ENCODE results near the gene PATJ. TPM values are rescaled to one million over a fixed set of nuclear protein-coding genes. Genes with fewer than 3 reads are reported as not detected.
"Not testable (repeated sequence)": the region's sequence is repeated elsewhere in the genome, so short reads cannot be mapped to it uniquely, and the experiment has no call there.

PATJ gene
- polyA plus RNA-seq, 1 donor from 2014 or later: 7.8 TPM

DNA sequence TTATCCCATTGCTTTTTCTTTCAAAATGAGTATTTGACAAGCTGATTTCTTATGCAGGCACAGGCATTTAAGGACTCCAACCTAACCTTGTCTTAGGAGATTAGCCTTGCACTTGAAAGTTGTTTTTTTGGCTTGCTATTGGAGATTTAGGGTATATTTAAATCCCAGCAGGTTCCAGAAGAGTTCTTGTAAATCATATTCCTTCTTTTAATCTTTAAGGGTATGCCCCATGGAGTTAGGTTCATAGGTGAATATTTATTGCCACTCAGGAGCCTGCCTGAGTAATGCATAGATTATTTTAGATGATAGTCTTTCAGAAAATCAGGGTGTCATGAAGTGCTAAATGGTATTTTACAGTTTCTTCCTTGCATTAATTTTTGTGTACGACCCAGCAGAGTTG is 146.5 kb downstream of the PATJ start:
- H4K20me1 ChIP-seq (ENCODE audit: insufficient read depth): no peaks in the 10 kb centered on the region
- H3F3A ChIP-seq (ENCODE audit: insufficient read depth, low read length, poor library complexity, severe bottlenecking): no peaks in the 10 kb centered on the region
- no peak for TF ChIP-seq MXI1 (conservative IDR thresholded peaks at IDR 0.05; ENCODE audit: poor library complexity, severe bottlenecking)
- TF ChIP-seq TAF1 (IDR thresholded peaks at IDR 0.05; ENCODE audit: low read depth): no peak
- no peak for TF ChIP-seq EP300 (conservative IDR thresholded peaks at IDR 0.05; ENCODE audit: poor library complexity, severe bottlenecking)
- TF ChIP-seq REST (IDR thresholded peaks at IDR 0.05; ENCODE audit: borderline replicate concordance): no peak
- TF ChIP-seq RAD21 (conservative IDR thresholded peaks at IDR 0.05): no peak
- no peak for TF ChIP-seq EZH2 (IDR thresholded peaks at IDR 0.05; ENCODE audit: borderline replicate concordance, insufficient read depth, low read length, poor library complexity, severe bottlenecking)
- TF ChIP-seq CTCF (IDR thresholded peaks at IDR 0.05; ENCODE audit: poor library complexity, severe bottlenecking): no peak
- TF ChIP-seq POLR2AphosphoS5 (IDR thresholded peaks at IDR 0.05): no peak
- no peak for TF ChIP-seq SMC3 (conservative IDR thresholded peaks at IDR 0.05; ENCODE audit: poor library complexity)

DNA sequence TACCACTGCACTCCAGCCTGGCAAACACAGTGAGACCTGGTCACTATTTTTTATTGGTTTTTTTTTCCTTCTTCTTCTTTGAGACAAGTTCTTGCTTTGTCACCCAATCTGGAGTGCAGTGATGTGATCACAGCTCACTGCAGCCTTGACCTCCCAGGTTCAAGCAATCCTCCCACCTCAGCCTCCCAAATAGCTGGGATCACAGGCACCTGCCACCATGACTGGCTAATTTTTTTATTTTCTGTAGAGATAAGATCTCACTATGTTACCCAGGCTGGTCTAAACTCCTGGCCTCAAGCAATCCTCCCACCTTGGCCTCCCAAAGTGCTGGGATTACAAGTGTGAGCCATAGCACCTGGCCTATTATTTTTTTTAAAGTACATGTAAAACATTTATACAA is 148.2 kb downstream of the PATJ start:
- H3K4me3 ChIP-seq (ENCODE audit: low read length); H3K4me2 ChIP-seq (ENCODE audit: low read length); H3K79me2 ChIP-seq (replicated peaks; ENCODE audit: insufficient read depth, low read length); H3K27me3 ChIP-seq (ENCODE audit: insufficient read depth, low read depth, low read length); H3K36me3 ChIP-seq (ENCODE audit: insufficient read depth, low read length); H4K20me1 ChIP-seq (ENCODE audit: insufficient read depth); H3K27ac ChIP-seq (ENCODE audit: low read length); H3K9me2 ChIP-seq (ENCODE audit: insufficient read depth, low read length); H3F3A ChIP-seq (ENCODE audit: insufficient read depth, low read length, poor library complexity, severe bottlenecking); H3K9me3 ChIP-seq (ENCODE audit: low read length); H3K9ac ChIP-seq (ENCODE audit: low read length); H2AFZ ChIP-seq (ENCODE audit: low read depth, low read length): not testable (repeated sequence)

More for the DNA sequence above, 146.5 kb downstream of the PATJ start:
- Histone ChIP-seq H3K4me2 (ENCODE audit: low read length) (no peak overlapping the region), H3K79me2 (replicated peaks; ENCODE audit: insufficient read depth, low read length) (no peaks in the 10 kb centered on the region), H3K36me3 (ENCODE audit: insufficient read depth, low read length) (no peaks in the 10 kb centered on the region), H3K9me2 (ENCODE audit: insufficient read depth, low read length) (no peaks in the 10 kb centered on the region), H3K9me3 (ENCODE audit: low read length) (no peaks in the 10 kb centered on the region), H2AFZ (ENCODE audit: low read depth, low read length) (no peak overlapping the region), H3K9ac (ENCODE audit: low read length) (no peak overlapping the region), H3K4me3 (ENCODE audit: low read length) (no peak overlapping the region), H3K27ac (ENCODE audit: low read length) (no peak overlapping the region), H3K27me3 (ENCODE audit: insufficient read depth, low read depth, low read length) (no peaks in the 10 kb centered on the region)

- no peak overlapping the region for H3K4me3 ChIP-seq (ENCODE audit: low read length)
- no peaks in the 10 kb centered on the region for H4K20me1 ChIP-seq (ENCODE audit: insufficient read depth)
- no peaks in the 10 kb centered on the region for H3K79me2 ChIP-seq (replicated peaks; ENCODE audit: insufficient read depth, low read length)
- no peak overlapping the region for H3K4me2 ChIP-seq (ENCODE audit: low read length)
- H3K9ac ChIP-seq (ENCODE audit: low read length): no peak overlapping the region
- no peaks in the 10 kb centered on the region for H3K9me2 ChIP-seq (ENCODE audit: insufficient read depth, low read length)
- no peak overlapping the region for H2AFZ ChIP-seq (ENCODE audit: low read depth, low read length)
- TF ChIP-seq CTCF (IDR thresholded peaks at IDR 0.05; ENCODE audit: poor library complexity, severe bottlenecking) (no peak), SMC3 (conservative IDR thresholded peaks at IDR 0.05; ENCODE audit: poor library complexity) (no peak), EZH2 (IDR thresholded peaks at IDR 0.05; ENCODE audit: borderline replicate concordance, insufficient read depth, low read length, poor library complexity, severe bottlenecking) (no peak), TAF1 (IDR thresholded peaks at IDR 0.05; ENCODE audit: low read depth) (no peak), EP300 (conservative IDR thresholded peaks at IDR 0.05; ENCODE audit: poor library complexity, severe bottlenecking) (no peak), RAD21 (conservative IDR thresholded peaks at IDR 0.05) (no peak), POLR2AphosphoS5 (IDR thresholded peaks at IDR 0.05) (no peak), REST (IDR thresholded peaks at IDR 0.05; ENCODE audit: borderline replicate concordance) (no peak), MXI1 (conservative IDR thresholded peaks at IDR 0.05; ENCODE audit: poor library complexity, severe bottlenecking) (no peak)
- H3K27ac ChIP-seq (ENCODE audit: low read length): no peak overlapping the region
- no peaks in the 10 kb centered on the region for H3K36me3 ChIP-seq (ENCODE audit: insufficient read depth, low read length)
- H3K9me3 ChIP-seq (ENCODE audit: low read length): no peaks in the 10 kb centered on the region
- no peaks in the 10 kb centered on the region for H3F3A ChIP-seq (ENCODE audit: insufficient read depth, low read length, poor library complexity, severe bottlenecking)
- H3K27me3 ChIP-seq (ENCODE audit: insufficient read depth, low read depth, low read length): no peaks in the 10 kb centered on the region
Observed at GRCh38 chr1:61892977-61893376, 150.7 kb downstream of the PATJ start.

Data from neural cell (in vitro differentiated cells).